KBM-7 (cell line): ENCODE results near the gene WFDC10B.
"Not testable (repeated sequence)": the region's sequence is repeated elsewhere in the genome, so short reads cannot be mapped to it uniquely, and the experiment has no call there.

ENCODE experiments used
- DNase-seq: peaks from one replicate; pipeline ENCODE4 v3.0.0-alpha.2; 2015
- in situ Hi-C: fragments of 300-500 bp; cut with MboI; formaldehyde crosslinking; loops from 2 replicates; pipeline ENCODE4 v1.14.3; 2020; ENCODE audit warnings: low sequenced_read_pairs, low pct_unique_long_range_greater_than_20kb, mixed read lengths

The WFDC10B gene

GRCh38 chr20:45657038-45657437, 47.8 kb downstream of the WFDC10B start:
- in situ Hi-C loops, DNase-seq: not testable (repeated sequence)

- in situ Hi-C loops, DNase-seq: not testable (repeated sequence)
These were observed 53.1 kb downstream of the WFDC10B start for GRCh38 chr20:45651726-45652125.

GRCh38 chr20:45649312-45649863, 55.4 kb downstream of the WFDC10B start:
- no peak for DNase-seq
- in situ Hi-C loops = no loop called here

GRCh38 chr20:45647441-45648050, 57.3 kb downstream of the WFDC10B start:
- DNase-seq = no peak
- in situ Hi-C loops = no loop called here

- in situ Hi-C loops = no loop called here
- DNase-seq = no peak
These were observed 57.9 kb downstream of the WFDC10B start for GRCh38 chr20:45646875-45647274.

- in situ Hi-C loops, DNase-seq: not testable (repeated sequence)
These were observed 59.0 kb downstream of the WFDC10B start for GRCh38 chr20:45645869-45646268.

- DNase-seq, in situ Hi-C loops: not testable (repeated sequence)
These were observed 63.7 kb downstream of the WFDC10B start for GRCh38 chr20:45641076-45641475.

- in situ Hi-C loops = no loop called here
- no peak for DNase-seq
These were observed 65.1 kb downstream of the WFDC10B start for GRCh38 chr20:45639687-45640086.

GRCh38 chr20:45636513-45636912, 68.3 kb downstream of the WFDC10B start:
- in situ Hi-C loops = no loop called here
- DNase-seq = no peak
